HG03159 (cell line): ENCODE data around the gene PTCSC3.
"Not testable (repeated sequence)": the region's sequence is repeated elsewhere in the genome, so short reads cannot be mapped to it uniquely, and the experiment has no call there.

Experiments
- ATAC-seq: cut with Tn5 transposase; IDR thresholded peaks from one replicate; pipeline ENCODE4 v1.9.1; 2021; ENCODE audit warnings: mild to moderate bottlenecking, moderate library complexity; ENCODE audit not compliant: unreplicated experiment

PTCSC3 gene

DNA sequence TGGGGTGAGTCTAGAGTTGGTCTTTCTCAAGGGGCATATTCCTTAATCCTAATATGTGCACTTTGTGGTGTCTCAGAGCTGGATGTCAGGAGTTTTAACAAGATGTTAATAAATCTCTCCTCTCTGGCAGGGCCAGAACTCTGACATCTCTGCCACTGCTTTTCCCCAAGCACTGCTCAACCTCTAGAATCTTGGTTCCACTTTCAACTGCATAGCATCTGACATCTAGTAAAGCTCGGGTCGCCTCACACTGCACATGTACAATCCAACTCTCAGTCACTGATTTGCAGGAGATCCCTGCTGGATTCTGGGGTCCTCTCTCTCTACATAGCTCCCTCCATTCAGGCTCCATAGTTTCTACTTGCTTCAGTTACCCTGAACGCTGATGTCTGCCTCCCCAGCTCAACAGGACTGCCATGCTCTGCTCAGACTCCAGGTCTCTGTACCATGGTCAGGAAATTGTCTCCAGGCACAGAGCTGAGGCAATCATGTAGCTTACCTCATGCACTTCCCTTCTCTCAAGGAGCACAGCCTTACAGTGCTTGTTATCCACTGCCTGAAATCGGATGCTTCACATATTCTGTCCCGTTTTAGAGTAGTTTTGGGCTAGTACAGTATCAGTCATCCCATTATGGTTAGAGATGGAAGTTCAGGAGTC, 1.6 kb downstream of the PTCSC3 start:
- ATAC-seq: no peak

DNA sequence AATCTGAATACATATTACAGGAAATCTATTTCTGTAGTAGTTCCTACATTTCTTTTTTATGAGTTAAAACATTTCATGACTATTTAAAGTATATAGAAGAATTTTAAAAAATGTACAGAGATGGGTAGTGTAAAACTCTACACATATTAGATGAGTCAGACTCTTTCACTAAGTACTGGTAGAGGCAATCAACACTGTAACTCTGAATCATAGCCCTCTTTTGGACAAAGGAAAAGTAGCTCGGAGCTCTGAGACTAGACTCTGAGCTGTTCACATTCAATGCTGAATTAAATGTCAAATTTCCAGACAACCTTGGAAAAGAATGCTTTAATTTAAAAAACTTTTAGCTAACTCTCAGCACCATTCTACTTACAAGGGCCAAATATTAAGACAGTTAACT, 3.4 kb downstream of the PTCSC3 start:
- ATAC-seq: no peak

DNA sequence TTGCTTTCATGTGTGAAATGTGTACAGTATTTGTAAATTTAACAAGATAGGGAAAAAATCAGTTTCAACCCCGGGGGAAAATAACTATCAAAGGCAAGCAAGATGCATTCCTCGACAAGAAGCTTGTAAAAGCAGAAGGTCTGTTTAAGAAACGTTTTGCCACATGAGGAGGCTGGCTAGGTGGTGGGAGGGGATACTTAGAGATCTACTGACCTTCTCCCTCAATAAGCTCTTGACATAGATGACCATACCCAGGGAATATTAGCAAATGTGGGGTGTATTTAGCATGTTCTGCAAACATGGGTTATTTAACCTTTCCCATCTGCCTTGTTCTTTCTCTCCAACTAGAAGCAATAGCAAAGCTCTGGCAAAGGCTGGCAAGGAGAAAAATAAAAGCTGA, 4.9 kb downstream of the PTCSC3 start:
- ATAC-seq: no peak

DNA sequence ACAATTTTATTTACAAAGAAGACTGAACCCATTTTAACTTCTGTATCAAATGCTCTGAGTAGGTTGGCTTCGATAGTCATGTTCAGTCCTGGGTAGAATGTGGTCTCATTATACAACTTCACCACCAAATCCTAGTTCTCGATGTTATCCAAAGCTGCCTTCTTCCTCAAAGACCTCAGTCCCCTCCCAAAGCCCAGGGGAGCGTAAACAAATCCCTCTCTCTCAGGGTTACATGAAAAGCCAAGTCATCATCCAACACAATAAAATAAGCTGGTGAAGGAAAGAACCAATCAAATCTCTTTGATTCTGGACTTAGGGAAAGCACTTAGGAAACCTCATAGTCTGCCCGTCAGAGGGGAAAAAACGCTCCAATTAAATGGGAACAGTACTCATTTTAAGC, 9.1 kb downstream of the PTCSC3 start:
- ATAC-seq: no peak

DNA sequence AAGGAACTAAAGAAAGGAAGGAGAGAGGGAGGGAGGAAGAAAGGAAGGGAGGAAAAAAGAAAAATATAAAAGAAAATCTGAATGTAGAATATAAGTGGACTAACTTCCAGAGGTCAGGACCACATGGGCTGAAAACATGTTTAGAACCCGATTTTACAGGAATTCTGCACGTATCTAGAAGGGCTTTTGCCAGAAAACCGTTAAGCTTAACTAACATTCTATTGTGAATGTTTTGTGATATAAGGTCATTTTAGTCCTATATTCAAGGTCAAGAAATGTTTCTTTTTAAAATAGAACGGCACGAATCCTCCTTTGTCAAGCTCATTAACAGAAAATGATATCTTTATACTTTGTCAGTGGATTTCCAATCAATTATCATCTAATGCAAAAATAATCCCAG, 13.1 kb downstream of the PTCSC3 start:
- ATAC-seq: no peak

DNA sequence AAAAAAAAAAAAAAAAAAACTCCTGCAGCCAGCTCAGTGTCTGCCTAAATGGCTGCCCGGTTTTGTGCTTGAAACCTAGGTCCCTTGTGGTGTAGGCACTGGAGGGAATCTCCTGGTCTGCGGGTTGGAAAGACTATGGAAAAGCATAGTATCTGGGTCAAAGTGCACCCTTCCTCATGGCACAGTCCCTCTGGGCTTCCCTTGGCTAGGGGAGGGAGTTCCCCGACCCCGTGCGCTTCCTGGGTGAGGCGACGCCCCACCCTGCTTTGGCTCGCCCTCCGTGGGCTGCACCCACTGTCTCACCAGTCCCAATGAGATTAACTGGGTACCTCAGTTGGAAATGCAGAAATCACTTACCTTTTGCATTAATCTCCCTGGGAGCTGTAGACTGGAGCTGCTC, 14.3 kb downstream of the PTCSC3 start:
- ATAC-seq: no peak

DNA sequence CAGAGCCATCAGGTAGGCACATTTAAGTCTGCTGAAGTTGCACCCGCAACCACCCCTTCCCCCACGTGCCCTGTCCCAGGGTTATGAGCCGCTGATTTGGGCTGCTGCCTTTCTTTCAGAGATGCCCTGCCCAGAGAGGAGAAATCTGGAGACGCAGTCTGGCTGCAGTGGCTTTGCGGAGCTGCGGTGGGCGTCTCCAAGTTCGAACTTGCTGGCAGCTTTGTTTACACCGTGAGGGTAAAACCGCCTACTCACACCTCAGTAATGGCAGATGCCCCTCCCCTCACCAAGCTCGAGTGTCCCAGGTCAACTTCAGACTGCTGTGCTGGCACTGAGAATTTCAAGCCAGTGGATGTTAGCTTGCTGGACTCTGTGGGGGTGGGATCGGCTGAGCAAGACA, 14.7 kb downstream of the PTCSC3 start:
- ATAC-seq: no peak

DNA sequence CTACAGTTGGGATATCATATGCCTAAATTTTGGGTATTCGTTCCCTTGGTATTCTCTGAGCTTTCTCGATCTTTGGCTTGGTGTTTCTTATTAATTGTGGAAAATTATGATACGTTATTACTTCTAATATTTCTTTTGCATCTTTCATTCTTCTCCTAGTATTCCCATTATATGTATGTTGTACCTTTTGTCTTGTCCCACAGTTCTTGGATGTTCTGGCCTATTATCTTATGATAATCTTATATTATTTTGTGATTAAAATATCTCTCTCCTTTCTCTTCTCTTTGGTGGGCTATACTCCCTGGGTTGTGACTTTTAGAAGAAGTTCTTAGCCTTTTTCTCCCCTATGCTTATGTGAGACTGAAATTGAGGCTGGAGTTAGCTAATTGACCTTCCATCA, 25.2 kb downstream of the PTCSC3 start:
- ATAC-seq: no peak

DNA sequence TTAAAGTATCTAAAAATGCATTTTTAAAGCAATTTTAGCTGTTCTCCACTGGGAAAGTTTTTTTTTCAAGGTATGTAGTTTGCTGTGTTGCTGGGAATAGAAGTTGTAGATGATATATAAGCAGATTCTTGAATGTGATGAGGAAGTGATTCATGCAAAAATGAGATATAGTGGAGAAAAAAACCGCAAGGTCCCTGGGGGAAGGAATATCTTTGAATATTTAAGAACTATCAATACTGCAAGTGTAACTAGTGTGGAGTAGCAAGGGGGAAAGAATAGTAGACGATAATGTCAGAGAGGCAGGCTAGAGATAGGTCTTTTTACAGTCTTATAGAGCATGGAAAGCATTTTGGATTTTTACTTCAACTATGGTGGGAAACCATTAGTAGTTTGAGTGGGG, 42.5 kb downstream of the PTCSC3 start:
- ATAC-seq: no peak

DNA sequence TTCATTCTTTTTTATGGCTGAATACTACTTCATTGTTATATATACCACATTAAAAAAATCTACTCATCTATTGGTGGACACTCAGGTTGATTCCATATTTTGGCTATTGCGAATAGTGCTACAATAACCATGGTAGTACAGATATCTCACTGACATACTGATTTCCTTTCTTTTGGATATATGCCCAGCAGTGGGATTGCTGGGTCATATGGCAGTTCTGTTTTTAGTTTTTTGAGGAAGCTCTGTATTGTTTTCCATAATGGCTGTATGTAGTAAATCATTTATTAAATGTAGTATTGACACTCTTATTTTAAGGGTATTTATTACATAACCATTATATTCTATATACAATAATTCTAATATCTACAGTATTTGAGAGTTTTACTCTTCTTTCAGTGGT, 43.7 kb downstream of the PTCSC3 start:
- no peak for ATAC-seq

DNA sequence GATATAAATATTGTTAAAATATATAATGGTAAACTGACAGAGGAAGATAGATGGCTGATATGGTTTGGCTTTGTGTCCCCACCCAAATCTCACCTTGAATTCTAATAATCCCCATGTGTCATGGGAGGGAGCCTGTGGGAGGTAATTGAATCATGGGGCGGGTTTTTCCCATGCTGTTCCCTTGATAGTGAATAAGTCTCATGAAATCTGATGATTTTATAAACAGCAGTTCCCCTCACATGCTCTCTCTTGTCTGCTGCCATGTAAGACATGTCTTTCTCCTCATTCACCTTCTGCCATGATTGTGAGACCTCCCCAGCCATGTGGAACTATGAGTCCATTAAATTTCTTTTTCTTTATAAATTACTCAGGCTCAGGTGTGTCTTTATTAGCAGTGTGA, 46.3 kb downstream of the PTCSC3 start:
- no peak for ATAC-seq

DNA sequence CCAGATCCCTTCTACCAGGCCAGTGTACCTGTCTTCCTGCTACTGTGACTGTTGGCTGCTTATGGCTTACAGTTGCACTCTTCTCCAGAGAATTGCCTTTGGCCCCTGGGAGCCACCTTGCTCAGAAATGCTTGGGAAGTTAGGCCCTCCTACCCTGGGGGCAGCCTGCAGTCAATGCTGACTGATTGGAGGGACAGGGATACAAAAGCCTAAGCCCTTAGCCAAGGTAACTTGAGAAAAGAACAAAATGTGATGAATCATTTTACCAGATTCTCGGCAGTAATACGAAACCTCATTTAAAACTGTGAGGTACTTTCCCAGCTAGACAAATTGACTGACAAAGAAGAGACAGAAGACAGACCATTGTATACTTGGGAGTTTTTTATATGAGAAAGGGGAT, 47.3 kb downstream of the PTCSC3 start:
- no peak for ATAC-seq

DNA sequence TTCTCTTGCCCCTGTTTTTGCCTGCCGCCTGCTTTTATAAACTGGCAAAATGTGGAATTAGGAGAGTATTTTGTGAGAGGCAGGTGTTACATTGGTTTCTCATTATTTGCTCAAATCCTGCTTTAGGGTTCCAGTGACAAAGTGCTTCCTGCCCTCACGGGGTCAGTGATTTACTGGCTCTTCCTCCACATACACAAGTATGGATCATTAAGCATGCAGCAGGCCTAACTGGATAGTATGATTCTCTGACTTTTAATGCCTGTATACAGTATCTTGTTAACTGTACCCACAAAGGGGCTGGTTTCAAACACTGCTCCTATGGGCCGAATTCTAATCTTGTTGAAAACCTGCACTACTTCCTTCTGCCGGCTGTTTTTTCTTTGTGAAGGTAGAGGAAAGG, 63.2 kb downstream of the PTCSC3 start:
- ATAC-seq: no peak

DNA sequence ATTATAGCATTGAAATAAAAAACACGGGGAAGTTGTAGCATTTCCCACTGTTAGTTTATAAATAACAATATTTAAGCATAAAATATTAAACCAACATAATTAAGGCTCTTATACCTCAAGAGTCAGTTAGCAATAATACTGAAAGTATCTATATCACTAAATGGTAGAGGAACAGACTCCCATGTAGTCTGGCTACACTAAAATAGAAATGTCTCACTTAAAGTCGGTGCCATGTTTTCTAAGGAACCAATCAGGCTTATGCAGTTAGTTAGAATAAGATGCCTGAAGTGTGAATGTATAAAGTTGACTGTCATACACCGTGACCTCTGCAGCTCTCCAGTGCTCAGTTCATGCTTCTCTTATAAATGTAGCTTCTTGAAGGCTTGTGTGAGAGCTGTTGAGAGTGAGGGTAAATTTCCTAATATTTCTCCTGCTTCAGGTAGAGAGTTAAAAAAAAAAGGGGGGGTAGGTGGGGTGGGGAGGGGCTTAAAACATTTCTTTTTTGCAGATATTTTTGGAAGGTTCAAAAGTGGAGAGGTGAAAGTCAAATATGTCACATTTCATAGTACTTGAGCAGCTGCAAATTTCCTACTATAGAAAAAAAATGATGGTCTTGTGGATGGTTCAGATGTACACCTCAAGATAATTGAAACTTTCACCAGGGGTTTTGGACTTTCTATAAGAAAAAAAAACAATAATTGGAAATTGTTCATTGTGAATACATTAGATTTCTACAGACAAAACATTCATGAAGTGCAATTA, 64.5 kb downstream of the PTCSC3 start:
- ATAC-seq: no peak

DNA sequence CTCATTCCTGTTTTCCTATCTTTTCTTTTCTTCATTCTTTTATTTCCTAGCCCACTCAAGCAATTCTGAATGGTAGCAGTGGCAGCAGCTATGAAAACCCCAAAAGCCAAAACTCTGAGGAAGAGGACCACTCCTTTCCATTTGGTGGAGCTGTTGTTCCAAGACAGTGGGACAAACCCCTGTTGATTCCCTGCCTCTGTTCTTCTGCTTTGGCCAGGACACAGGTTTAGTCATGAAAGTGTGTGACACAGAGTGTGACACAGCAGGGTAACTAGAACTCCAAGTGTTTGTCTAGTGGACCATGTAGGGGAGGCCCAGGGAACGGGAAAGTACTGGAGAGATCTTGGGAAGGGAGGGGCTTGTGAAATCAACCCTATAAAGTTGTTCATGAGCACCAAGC, 71.1 kb downstream of the PTCSC3 start:
- ATAC-seq: no peak

DNA sequence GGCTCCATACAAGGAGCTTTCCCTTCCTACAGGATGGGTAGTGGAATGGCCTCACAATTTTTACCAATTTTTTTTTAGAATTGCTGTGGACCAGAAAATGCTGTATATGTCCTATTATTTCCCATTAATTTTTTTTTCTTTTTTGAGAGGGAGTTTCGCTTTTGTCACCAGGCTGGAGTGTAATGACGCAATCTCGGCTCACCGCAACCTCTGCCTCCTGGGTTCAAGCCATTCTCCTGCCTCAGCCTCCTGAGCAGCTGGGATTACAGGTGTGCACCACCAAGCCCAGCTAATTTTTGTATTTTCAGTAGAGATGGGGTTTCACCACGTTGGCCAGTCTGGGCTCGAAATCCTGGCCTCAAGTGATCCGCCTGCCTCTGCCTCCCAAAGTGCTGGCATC, 72.3 kb downstream of the PTCSC3 start:
- ATAC-seq: not testable (repeated sequence)

DNA sequence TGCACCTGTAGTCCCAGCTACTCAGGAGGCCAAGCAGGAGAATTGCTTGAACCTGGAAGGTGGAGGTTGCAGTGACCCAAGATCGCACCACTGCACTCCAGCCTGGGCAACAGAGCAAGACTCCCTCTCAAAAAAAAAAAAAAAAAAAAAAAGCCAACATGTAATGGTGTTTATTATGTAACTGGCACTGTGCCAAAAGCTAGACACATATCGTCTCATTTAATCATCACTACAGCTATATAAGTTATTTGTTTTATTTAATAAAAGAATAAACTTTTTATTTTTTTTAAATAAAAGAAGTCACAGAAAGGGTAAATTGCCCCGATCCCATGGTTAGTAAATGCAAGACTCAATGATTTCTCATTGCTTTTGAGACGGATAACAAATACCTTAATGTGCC, 76.9 kb downstream of the PTCSC3 start:
- ATAC-seq: no peak

DNA sequence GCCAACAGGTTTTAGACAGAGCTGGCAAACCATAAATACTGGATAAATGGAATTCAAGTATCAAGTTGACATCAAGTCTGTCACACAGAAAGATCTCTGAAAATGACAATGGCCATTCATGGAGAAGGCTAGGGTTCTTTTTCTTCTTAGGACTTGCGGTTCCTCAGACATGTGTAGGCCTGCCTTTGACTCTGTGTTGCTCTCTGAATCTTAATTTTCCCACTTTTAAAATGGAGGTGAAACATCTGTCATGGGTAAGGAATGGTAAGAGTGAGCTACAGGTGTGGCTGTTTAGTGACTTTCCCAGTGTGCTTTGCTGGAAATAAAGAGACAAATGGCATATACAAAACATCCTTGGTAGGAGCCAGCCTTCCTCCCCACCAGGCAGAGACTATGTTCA, 79.2 kb downstream of the PTCSC3 start:
- no peak for ATAC-seq

DNA sequence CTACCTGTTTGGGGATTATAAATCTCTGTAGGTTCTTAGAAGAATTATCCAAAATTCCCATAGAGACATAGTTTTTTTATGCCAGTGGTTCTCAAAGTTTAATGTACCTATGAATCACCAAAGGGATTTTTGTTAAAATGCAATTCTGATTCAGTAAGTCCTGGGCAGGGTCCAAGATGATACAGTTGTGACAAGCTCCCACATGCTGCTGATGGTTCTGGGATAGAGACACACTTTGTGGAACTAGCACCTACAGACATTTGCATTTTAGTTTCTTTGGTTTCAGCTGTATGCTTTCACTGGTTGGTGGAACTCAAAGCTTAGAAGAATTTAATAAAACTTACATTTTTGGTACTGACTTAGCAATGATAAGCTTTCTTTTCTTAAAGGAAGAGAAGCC, 80.4 kb downstream of the PTCSC3 start:
- ATAC-seq: no peak

DNA sequence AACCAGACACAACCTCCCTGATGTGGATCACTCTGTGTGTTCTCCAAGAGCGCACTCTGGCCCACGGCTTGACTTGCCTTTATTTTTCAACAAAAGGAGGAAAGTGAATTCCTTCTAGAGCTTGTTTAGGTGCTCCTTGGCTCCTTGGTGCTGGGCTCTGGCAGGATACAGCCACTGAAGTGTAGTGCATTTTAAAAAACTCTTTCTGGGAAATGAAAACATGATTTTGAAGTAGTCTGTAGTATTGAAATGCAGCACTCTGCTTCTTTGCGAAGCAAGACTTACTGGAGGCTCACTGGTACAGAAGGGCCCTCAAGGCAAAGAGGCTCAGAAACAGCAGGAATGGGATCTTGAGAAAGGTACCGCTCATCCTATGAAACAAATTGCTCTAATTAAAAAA, 81.6 kb downstream of the PTCSC3 start:
- ATAC-seq: no peak

DNA sequence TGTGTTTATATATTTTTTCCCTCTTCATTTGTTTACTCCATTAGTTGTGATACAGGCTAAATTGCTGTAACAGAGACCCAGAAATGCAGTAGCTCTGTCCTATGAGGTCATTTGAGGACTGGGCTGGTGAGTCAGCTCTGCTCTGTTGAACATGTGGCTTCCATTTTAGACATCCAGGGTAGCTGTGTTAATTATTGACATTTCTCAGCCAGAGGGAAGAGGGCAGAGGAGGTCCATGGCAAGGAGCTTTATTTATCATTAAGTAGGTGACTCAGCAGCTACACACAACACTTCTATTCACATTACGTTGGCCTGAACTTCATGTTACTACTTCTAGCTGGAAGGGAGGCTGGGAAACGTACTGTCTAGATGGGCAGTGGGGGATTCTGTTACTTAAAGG, 85.4 kb downstream of the PTCSC3 start:
- peak; percentile 86 for ATAC-seq

DNA sequence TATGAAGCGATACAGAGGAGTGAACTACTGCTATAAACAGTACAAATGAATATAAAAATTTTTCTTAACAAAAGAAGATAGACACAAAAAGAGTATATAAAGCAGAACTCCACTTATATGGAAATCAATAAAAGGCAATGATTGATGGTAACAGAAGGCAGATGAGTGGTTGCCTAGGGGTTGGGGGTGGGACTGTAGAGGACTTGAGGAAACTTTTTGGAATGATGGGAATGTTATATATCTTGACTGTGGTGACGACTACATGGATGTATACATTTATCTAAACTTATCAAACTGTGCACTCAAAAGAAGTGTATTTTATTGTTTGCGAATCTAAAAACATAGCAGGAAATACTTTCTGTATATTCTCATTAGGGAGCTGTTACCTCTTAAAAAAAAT, 89.1 kb downstream of the PTCSC3 start:
- no peak for ATAC-seq
